Mucosa of descending colon (tissue), 3 donors: ENCODE results near the gene JAKMIP2. TPM values are rescaled to one million over a fixed set of nuclear protein-coding genes. Genes with fewer than 3 reads are reported as not detected.

ENCODE experiments used
- ATAC-seq: fragments of 200-7000 bp; cut with Tn5 transposase; one replicate; pipeline ENCODE4 v1.9.1; 2020; ENCODE audit warnings: mild to moderate bottlenecking, moderate library complexity
- DNase-seq, 3 donors: peaks; one replicate each; pipeline ENCODE4 v3.0.0-alpha.2; 2020
- H3K36me3 ChIP-seq: fragments of 200-600 bp; one replicate; pipeline ENCODE4 v1.8.0; 2021; ENCODE audit warnings: low read depth, mild to moderate bottlenecking
- H3K4me1 ChIP-seq: fragments of 200-600 bp; one replicate; pipeline ENCODE4 v1.8.0; 2021; ENCODE audit warnings: low read depth, mild to moderate bottlenecking
- H3K4me3 ChIP-seq: fragments of 200-600 bp; one replicate; pipeline ENCODE4 v1.8.0; 2021; ENCODE audit warnings: mild to moderate bottlenecking
- H3K9me3 ChIP-seq: fragments of 200-600 bp; one replicate; pipeline ENCODE4 v1.8.0; 2021; ENCODE audit warnings: mild to moderate bottlenecking
- intact Hi-C, 2 donors: fragments of 100-400 bp; cut with DNase I in 1 of 2; cut with micrococcal nuclease in 1 of 2; formaldehyde crosslinking; loops; one replicate each; pipeline versions ENCODE4 v1.11.0 to v1.11.1; 2022; cut with DNase I, micrococcal nuclease
- total RNA-seq, 3 donors: library from RNA; stranded (reverse); fragmentation: NEBNext Ultra II Directional in 2 of 3; extraction: Animal tissue kit (Norgen Biotek cat#: 25700) in 2 of 3; gene quantifications; one replicate each; pipeline versions ENCODE4 v1.2.1 to v1.2.4, GENCODE V29; 2021 to 2023
- TF ChIP-seq, protein P1 (sequence below): fragments of 200-600 bp; IDR thresholded peaks from one replicate; pipeline ENCODE4 v1.8.0; 2022; ENCODE audit warnings: antibody characterized with exemption, mild to moderate bottlenecking
- donor health status: DM: no; HTN: no; CAD: no; lungs with moderate emphysema.
- donor health status: DM: no; HTN: no; CAD: no.
- donor health status: DM: no; HTN: yes; CAD: no.

Gene JAKMIP2
- total RNA-seq, 3 donors from 2014 or later = 0.90 to 9.0 (median 2.0) TPM

DNA sequence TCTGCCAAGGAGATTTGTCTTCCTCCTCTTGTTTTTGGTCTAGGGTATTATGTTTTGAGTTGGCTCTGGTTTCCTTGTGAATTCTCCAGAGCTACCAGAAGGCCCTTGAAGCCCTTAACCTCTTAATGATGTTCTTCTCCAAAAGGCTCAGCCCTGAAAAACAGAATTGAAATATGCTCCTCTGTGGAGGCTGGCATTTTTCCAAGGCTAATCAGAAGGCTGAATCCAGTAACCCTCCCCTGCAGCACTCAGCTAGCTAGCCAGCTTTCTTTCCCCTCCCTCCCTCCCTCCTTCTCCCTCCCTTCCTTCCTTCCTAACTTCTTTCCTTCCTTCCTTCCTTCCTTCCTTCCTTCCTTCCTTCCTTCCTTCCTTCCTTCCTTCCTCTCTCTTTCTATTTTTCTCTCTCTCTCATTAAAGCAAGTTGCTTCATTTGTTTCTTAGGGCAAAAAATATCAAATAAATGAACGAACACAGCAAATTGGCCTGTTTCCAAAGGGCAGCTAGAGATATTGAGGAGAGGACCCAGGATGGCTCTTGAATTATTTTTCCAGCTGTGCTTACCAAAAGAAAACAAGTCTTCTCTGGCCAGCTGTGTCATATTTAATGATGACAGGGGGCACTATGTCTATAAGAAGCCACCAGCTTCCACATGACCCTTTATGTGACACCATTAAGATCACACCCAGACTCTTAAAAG lies 38.7 kb downstream of the JAKMIP2 start:
- intact Hi-C loops = no loop called here
- H3K4me1 ChIP-seq = no peaks in the 10 kb centered on the region
- H3K36me3 ChIP-seq = no peaks in the 10 kb centered on the region
- H3K9me3 ChIP-seq = no peaks in the 10 kb centered on the region
- DNase-seq = no peak
- ATAC-seq = no peak
- H3K4me3 ChIP-seq = no peak overlapping the region
- TF ChIP-seq, protein P1, sequence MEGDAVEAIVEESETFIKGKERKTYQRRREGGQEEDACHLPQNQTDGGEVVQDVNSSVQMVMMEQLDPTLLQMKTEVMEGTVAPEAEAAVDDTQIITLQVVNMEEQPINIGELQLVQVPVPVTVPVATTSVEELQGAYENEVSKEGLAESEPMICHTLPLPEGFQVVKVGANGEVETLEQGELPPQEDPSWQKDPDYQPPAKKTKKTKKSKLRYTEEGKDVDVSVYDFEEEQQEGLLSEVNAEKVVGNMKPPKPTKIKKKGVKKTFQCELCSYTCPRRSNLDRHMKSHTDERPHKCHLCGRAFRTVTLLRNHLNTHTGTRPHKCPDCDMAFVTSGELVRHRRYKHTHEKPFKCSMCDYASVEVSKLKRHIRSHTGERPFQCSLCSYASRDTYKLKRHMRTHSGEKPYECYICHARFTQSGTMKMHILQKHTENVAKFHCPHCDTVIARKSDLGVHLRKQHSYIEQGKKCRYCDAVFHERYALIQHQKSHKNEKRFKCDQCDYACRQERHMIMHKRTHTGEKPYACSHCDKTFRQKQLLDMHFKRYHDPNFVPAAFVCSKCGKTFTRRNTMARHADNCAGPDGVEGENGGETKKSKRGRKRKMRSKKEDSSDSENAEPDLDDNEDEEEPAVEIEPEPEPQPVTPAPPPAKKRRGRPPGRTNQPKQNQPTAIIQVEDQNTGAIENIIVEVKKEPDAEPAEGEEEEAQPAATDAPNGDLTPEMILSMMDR = no peak

DNA sequence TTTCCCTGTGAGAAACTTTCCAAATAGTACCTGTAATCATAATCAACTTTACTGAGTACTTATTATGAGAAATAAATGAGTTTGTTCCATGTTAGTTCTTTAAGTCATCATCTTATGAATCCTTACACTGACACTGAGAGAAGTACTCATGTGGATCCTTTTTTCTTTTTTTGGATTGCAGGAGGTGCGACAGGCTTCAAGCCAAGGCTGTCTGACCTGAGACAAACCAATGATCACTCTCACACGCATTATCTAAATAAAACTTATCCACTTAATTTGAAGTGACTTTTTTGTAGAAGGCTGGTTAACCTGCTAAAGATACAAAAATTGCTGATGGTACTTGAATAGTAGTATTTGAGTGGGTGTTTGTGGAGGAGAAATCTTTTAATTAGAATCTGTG lies 39.5 kb downstream of the JAKMIP2 start:
- intact Hi-C loops = no loop called here
- no peaks in the 10 kb centered on the region for H3K4me1 ChIP-seq
- no peaks in the 10 kb centered on the region for H3K9me3 ChIP-seq
- H3K4me3 ChIP-seq = no peak overlapping the region
- DNase-seq = no peak
- H3K36me3 ChIP-seq = no peaks in the 10 kb centered on the region
- TF ChIP-seq, protein P1 = no peak
- ATAC-seq = no peak

DNA sequence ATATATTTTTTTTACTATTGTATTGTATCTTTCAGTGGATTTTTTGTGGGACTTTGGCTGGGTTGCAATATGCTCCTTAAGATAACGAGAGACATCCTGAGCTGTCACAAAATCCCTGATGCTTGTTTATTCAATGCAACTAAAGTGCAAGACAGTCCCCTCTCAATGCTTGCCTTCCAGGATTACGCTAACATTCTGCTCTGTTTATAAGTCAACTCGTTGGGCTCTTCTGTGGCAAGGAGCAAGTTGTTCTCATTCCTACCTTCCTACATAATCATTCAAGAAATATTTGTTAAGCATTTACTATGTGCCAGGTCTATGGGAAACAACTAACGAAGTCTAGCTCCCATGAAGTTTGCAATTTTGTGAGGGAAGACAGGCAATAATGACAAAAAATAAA lies 40.4 kb downstream of the JAKMIP2 start:
- Histone ChIP-seq H3K36me3 (no peaks in the 10 kb centered on the region), H3K4me1 (no peaks in the 10 kb centered on the region), H3K9me3 (no peaks in the 10 kb centered on the region), H3K4me3 (no peak overlapping the region)
- TF ChIP-seq, protein P1 = no peak
- intact Hi-C loops = no loop called here
- ATAC-seq (no peak), DNase-seq (no peak)

DNA sequence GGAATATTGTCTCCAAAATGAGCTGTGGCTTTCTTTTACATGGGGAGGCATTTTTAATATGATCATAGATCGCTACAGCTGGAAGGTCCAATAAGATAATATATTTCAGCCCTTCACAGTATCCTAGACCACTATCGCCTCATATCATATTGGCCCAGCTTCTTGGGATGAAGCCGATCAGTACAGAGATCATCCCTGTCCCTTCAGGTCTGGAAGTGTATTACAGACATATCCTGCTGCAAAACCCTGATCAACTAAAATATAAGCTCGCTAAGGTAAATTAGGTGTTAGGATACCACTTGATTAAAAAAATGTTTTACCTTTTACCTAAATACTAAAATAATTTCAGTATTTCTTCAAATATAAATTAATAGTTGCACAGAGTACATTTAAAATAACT lies 41.7 kb downstream of the JAKMIP2 start:
- ATAC-seq (no peak), DNase-seq (no peak)
- Histone ChIP-seq H3K9me3 (no peaks in the 10 kb centered on the region), H3K36me3 (no peaks in the 10 kb centered on the region), H3K4me1 (no peaks in the 10 kb centered on the region), H3K4me3 (no peak overlapping the region)
- intact Hi-C loops = no loop called here
- TF ChIP-seq, protein P1 = no peak

DNA sequence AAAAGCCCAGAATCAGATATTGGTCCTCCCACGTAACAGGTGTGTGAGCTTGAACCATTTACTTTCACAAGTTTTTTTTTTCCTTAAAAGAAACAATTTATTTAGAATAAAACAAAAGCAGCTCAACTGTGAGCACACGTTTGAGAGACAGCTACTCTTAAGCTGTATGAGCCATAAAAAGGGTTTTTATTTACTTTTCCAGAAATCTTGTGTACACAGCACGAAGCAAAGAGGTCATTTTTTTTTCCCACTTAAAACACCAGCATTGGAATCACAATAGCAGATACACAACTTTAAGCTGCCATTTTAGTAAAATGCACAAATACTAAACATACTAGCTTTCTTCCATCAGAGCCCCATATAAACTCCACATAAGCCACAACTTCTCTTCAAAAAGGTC lies 44.6 kb downstream of the JAKMIP2 start:
- H3K9me3 ChIP-seq = no peaks in the 10 kb centered on the region
- ATAC-seq (no peak), DNase-seq (no peak)
- TF ChIP-seq, protein P1 = no peak
- no peaks in the 10 kb centered on the region for H3K4me1 ChIP-seq
- H3K4me3 ChIP-seq = no peak overlapping the region
- no peaks in the 10 kb centered on the region for H3K36me3 ChIP-seq
- intact Hi-C loops = no loop called here
